RWPE1 (cell line): ENCODE results near the gene LTF.

Experiments
- CTCF ChIA-PET: fragments of 350-600 bp; sonication (Branson Sonifier 250); formaldehyde crosslinking; extraction: SDS; loops from one replicate; lab custom pipeline; 2021; lab: Yijun Ruan, JAX
- POLR2A ChIA-PET: fragments of 400-600 bp; formaldehyde crosslinking; extraction: SDS; loops from one replicate; lab custom pipeline; 2020; ENCODE audit warnings: antibody characterized with exemption; ENCODE audit not compliant: low non-redundant PET; lab: Yijun Ruan, JAX
- DNase-seq: peaks from one replicate; pipeline ENCODE4 v3.0.0; 2012; ENCODE audit warnings: low spot score
- H3K27ac ChIP-seq: fragments of 450-650 bp; 2 replicates; pipeline ENCODE4 v1.5.1; 2017
- CTCF ChIP-seq: fragments of 450-650 bp; conservative IDR thresholded peaks from 2 replicates; pipeline ENCODE4 v1.5.1; 2017; ENCODE audit warnings: low read depth, mild to moderate bottlenecking

The LTF gene

GRCh38 chr3:46416125-46416810, 48.4 kb downstream of the LTF start:
- CTCF ChIA-PET: no interaction called here
- DNase-seq: no peak
- POLR2A ChIA-PET: no interaction called here
- TF ChIP-seq CTCF: no peak
- H3K27ac ChIP-seq: no peak overlapping the region

- TF ChIP-seq CTCF: no peak
- DNase-seq: no peak
- no peak overlapping the region for H3K27ac ChIP-seq
- ChIA-PET CTCF (no interaction called here), POLR2A (no interaction called here)
Observed at GRCh38 chr3:46414739-46415138, 50.0 kb downstream of the LTF start.

GRCh38 chr3:46413951-46414350, 50.8 kb downstream of the LTF start:
- DNase-seq: no peak
- TF ChIP-seq CTCF: no peak
- H3K27ac ChIP-seq: no peak overlapping the region
- ChIA-PET CTCF (no interaction called here), POLR2A (no interaction called here)

- CTCF ChIA-PET: no interaction called here
- no peak for TF ChIP-seq CTCF
- H3K27ac ChIP-seq: no peak overlapping the region
- DNase-seq: no peak
- POLR2A ChIA-PET: no interaction called here
Observed at GRCh38 chr3:46412786-46413298, 51.9 kb downstream of the LTF start.

- TF ChIP-seq CTCF: no peak
- DNase-seq: no peak
- ChIA-PET CTCF (no interaction called here), POLR2A (no interaction called here)
- no peak overlapping the region for H3K27ac ChIP-seq
Observed at GRCh38 chr3:46411271-46411670, 53.4 kb downstream of the LTF start.

GRCh38 chr3:46410669-46411068, 54.0 kb downstream of the LTF start:
- no peak for TF ChIP-seq CTCF
- POLR2A ChIA-PET: no interaction called here
- H3K27ac ChIP-seq: no peak overlapping the region
- DNase-seq: no peak
- CTCF ChIA-PET: no interaction called here
